ENCODE results near the gene ICA1.

DNA sequence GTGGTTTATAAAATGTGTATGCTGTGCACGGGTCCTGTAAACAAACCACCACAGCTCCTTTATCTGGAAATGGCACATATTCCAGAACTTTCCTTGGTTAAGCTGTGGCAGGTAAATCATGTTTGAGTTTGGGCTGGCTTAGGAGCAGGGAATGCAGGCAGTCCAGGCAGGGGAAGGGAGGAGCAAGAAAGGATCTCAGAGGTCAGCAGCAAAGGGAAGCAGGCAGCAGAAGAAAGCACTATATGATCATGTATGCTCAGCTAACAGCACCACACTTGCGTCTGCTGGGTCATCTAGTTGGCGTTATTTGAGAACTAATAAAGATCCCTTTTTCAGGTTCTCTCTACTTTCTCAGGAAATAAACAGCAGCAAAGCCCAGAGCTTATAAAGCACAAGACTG is 7.8 kb downstream of the ICA1 start:
- TF ChIP-seq, protein P1, sequence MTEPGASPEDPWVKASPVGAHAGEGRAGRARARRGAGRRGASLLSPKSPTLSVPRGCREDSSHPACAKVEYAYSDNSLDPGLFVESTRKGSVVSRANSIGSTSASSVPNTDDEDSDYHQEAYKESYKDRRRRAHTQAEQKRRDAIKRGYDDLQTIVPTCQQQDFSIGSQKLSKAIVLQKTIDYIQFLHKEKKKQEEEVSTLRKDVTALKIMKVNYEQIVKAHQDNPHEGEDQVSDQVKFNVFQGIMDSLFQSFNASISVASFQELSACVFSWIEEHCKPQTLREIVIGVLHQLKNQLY (CRISPR knock-in tag; IDR thresholded peaks at IDR 0.05): no peak
- TF ChIP-seq YY1 (IDR thresholded peaks at IDR 0.05; ENCODE audit: insufficient read depth, insufficient replicate concordance, low read depth, low read length): no peak
- TF ChIP-seq POLR2A (IDR thresholded peaks at IDR 0.05; ENCODE audit: insufficient read depth in 1 of 2, low read depth in 2 of 2, low read length in 2 of 2): no peak
- no peak for TF ChIP-seq JUNB (CRISPR knock-in tag; IDR thresholded peaks at IDR 0.05; ENCODE audit: borderline replicate concordance)
- TF ChIP-seq HCFC1 (IDR thresholded peaks at IDR 0.05; ENCODE audit: low read depth, low read length): no peak
